Posterior cingulate gyrus (tissue), 11 donors: ENCODE data around the gene SOCS3.
"Not testable (repeated sequence)": the region's sequence is repeated elsewhere in the genome, so short reads cannot be mapped to it uniquely, and the experiment has no call there.

Experiments
- DNase-seq, 10 donors: peaks; one replicate each; pipeline versions ENCODE4 v3.0.0 to v3.0.0-alpha.2; 2020 to 2021; ENCODE audit warnings: mixed read lengths in 3 of 10
- intact Hi-C: fragments of 100-400 bp; cut with DNase I; formaldehyde crosslinking; loops from one replicate; pipeline ENCODE4 v1.15.1; 2023

The SOCS3 gene

DNA sequence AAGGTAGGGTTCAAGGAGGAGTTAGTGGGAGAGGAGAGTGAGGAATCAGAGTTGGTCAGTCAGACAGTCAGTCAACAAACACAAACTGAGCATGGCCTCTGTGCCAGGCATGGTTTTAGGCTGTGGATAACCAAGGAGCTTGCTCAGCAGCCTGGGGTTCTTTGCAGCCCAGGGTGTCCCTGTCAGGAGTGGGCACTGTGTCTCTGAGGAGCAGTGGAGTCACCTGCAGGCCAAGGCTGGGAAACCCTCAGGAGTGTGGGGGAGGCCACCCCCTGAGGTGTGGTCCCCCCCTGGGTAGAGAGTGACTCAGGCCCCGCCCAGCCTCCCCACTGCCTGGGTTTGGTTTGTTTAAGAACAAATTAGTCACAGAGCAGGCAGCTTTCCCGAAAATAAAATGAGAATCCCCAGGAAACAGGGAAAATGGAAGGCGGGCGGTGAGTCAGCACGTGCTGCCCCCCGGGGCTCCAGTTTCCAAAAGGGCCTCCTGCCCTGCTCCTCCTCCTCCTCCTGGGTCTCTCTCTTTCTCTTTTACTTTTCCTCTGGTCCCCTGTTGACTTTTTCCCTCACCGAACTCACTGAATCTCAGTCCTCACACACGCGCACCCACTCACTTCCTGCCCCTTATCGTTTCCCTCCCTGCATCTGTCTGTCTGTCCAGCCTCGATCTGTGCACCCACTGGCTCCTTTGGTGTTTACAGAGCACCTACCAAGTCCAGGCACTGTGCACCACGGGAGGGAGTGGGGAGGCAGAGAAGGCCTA lies 44.3 kb downstream of the SOCS3 start:
- peak in 4 of 10 donors; percentile 14 to 89 (median 60) for DNase-seq
- intact Hi-C loops = no loop called here

DNA sequence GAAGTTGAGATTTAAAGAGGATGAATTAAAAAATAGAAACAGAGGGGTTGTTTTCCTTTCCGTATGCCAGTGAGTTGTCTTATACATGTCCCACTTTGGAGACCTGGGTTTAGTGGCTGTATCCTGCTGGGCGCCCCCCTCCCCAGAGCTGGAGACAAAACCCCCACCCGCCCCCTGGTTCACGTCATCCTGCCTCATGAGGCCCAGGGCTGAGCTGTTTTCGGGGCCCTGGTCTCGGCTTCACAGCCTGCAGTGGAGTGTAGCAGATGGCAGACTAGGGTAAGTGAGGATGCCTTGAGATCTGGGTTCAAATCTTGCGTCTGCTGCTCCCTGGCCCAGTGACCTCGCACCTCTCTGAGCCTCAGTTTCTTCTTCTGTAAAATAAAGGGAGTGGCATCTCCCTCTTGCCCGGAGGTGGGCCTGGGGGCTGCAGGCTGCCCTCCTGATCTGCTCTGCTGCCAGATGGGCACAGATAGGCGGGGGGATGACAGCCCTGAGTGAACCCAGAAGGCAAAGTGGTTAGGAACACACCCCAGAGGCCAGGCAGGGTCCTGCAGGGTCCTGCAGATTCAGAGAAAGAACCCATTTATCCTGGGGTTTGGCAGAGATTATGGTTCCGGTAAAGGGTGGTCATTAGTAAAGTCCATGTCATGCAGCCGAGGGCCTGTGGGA lies 45.1 kb downstream of the SOCS3 start:
- intact Hi-C loops = no loop called here
- no peak for DNase-seq

DNA sequence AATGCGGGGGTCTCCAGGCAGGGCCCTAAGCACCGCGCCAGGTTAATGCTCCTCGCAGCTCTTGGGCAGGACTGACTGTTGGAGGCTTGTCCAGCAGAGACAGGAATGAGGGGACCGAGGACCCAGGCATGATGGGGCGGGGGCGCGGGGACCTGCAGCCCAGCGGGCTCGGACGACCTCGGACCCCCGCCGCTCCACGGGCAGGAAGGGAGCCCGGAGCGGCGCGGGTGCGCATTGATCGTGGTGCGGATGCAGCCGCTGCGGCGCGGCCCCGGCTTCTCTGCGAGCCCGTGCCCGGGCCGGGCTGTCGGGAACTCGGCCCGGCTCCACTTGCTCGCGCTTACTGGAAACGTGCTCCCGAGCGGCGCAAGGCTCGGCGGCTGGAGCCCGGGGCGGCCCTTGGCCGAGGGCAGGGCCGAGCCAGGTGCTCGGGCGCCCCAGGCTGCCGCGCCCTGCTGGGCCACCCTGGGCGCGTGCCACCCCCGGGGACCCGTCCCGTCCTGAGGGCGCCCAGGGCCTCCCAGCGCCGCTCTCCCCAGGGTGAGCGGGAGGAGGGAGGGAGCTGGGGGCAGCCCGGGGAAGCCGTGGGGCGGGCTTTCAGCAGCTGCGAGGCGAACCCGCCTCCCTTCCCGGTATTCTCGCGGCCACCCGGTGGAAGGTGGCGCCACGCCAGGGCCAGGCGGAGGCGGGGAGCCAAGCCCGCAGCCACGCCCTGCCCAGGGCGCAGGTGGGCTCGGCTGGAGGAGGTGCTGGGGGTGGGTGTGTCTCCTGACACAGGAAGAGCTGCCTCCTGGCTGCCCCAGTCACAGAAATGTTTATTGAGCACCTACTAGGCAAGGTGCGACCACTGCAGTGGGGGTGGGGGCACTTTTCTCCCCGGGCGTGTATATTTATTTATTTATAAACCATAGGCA lies 45.9 kb downstream of the SOCS3 start:
- intact Hi-C loops = no loop called here
- peak in 5 of 10 donors; percentile 11 to 92 (median 31) for DNase-seq

DNA sequence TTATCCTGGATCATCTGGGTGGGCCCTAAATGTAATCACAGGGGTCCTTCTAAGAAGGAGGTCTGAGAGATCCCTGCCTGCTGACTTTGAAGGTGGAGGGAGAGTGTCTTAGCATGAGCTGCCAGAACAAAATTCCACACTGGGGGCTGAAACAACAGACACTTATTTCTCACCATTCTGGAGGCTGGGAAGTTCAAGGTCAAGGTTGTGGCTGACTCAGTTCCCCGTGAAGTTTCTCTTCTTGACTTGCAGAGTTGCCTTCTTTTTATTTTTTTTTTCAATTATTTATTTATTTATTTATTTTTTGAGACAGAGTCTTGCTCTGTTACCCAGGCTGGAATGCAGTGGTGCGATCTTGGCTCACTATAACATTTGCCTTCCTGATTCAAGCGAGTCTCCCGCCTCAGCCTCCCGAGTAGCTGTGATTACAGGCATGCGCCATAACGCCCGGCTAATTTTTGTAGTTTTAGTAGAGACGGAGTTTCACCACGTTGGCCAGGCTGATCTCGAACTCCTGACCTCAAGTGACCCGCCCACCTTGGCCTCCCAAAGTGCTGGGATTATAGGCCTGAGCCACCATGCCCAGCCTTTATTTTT lies 50.1 kb downstream of the SOCS3 start:
- peak in 1 of 10 donors; percentile 65 for DNase-seq
- intact Hi-C loops = not testable (repeated sequence)

DNA sequence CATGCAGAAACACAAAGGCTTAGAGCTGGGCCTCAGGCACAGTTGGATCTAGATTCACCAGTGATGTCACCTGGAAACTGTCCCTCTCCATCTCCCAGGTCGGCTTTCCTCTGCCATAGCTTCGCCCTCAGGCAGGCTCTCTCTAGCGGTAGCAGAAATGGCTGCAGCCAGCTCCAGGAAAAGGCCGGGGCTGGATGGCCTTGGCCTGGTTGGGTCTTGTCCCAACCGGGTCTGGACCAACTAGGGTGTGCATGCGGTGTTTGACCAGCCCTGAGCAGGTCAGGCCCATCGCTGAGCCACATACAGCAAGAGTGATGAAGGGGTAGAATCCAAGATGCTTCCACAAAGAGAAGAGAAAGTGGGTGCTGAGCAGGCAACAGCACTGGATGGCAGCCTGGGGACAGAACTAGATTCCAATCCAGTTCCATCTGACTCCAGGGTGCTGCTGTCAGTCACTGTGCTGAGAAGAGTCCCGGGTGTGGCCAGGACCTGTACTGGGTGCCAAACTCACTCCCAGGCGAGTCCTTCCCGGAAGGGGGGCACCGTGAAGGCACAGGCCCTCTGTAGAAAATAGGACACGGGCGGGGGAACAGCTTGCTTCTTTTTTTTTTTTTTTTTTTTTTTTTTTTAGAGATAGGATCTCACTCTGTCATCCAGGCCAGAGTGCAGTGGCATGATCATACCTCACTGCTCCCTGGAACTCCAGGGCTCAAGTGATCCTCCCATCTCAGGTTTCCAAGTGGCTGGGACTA lies 51.8 kb downstream of the SOCS3 start:
- DNase-seq = no peak
- intact Hi-C loops = no loop called here

DNA sequence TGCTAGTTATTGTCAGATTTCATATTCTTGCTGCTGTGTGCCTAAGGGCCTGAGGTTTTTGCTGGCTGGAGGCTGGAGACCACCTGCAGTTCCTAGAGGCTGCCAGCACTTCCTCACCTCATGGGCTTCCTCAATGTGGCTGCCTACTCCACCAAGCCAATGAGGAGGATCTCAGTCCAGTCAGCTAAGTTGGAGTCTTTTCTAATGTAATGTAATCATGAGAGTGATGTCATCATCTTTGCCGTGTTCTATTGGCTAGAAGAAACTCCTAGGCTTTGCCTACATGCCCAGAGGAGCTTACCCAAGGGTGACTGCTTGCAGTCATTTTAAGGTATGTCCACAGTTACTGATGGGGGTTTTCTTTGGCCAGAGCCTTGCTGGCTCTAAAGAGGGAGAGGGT lies 53.0 kb downstream of the SOCS3 start:
- intact Hi-C loops = no loop called here
- DNase-seq = no peak
